Activated T-cell treated with anti-CD3 and anti-CD28 coated beads for 4 hours (primary cell): ENCODE data around the gene MCOLN1.
"Not testable (repeated sequence)": the region's sequence is repeated elsewhere in the genome, so short reads cannot be mapped to it uniquely, and the experiment has no call there.

Experiments
- DNase-seq: peaks from one replicate; pipeline ENCODE4 v3.0.0-alpha.2; 2020

Gene MCOLN1

GRCh38 chr19:7526059-7526929 lies 3.9 kb downstream of the MCOLN1 start:
- no peak for DNase-seq

DNA sequence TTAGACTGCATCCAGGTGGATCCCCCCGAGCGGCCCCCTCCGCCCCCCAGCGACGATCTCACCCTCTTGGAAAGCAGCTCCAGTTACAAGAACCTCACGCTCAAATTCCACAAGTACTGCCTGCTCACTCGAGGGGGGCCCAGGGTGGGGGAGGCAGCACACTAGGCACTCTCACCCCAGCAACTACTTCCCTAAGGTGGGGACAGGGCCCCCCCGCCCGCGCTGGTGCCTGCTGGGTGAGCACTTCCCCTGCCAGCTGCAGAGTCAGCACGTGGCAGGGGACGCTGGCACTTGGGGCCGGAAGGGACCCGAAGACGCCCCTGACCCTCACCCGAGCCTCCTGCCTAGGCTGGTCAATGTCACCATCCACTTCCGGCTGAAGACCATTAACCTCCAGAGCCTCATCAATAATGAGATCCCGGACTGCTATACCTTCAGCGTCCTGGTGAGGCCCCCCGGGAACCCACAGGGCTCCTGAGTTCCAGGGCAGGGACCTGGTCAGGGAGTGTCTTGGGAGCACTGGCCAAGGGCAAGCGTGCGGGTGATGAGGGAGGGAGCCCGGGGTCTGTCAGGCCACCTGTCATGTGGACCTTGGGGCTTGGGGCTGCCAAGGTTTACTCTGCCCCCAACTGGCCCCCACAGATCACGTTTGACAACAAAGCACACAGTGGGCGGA lies 5.2 kb downstream of the MCOLN1 start:
- DNase-seq = no peak

DNA sequence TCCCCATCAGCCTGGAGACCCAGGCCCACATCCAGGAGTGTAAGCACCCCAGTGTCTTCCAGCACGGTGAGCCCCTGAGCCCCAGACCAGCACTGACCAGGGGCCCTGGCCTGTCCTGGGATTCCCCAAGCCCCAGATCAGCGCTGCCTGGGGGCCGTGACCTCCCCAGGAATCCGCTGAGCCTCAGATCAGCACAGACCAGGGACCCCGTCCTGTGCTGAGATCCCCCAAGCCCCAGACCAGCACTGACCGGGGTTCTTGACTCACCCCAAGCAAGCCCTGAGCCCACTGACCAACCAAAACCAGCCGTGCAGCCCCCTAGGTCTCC lies 5.7 kb downstream of the MCOLN1 start:
- DNase-seq = no peak

DNA sequence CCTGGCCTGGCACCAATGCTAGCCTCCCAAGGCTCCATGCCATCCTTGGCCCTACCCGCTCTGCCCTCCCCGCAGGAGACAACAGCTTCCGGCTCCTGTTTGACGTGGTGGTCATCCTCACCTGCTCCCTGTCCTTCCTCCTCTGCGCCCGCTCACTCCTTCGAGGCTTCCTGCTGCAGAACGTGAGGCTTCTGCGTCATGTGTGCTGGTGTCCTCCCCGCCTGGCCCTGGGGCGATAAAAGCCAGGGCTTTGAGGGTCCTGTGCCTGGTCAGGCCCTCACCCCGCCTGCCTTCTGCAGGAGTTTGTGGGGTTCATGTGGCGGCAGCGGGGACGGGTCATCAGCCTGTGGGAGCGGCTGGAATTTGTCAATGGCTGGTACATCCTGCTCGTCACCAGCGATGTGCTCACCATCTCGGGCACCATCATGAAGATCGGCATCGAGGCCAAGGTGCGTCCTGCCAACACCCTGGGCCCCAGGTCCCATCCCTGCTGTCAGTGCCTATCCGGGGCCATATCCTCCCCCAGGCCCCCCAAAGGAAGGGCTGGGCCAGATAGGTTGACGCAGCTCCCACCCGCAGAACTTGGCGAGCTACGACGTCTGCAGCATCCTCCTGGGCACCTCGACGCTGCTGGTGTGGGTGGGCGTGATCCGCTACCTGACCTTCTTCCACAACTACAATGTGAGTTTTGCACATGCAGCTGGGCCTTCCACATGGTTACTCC lies 6.3 kb downstream of the MCOLN1 start:
- no peak for DNase-seq

DNA sequence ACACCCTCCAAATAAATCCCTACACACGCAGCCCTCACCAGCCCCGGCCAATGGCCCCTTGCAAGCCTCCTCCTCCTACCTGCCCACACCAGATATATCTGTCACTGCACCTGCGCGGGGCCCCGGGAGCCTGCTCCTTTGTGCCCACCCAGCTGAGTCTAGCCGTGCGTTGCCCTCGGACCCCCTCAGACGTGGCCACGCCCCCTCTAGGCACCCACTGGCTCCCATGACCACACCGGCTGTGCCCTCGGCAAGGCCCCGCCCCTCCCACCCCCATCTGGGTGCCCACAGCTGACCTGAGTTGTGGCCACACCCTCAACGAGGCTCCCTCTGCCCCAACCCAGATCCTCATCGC lies 6.8 kb downstream of the MCOLN1 start:
- no peak for DNase-seq

DNA sequence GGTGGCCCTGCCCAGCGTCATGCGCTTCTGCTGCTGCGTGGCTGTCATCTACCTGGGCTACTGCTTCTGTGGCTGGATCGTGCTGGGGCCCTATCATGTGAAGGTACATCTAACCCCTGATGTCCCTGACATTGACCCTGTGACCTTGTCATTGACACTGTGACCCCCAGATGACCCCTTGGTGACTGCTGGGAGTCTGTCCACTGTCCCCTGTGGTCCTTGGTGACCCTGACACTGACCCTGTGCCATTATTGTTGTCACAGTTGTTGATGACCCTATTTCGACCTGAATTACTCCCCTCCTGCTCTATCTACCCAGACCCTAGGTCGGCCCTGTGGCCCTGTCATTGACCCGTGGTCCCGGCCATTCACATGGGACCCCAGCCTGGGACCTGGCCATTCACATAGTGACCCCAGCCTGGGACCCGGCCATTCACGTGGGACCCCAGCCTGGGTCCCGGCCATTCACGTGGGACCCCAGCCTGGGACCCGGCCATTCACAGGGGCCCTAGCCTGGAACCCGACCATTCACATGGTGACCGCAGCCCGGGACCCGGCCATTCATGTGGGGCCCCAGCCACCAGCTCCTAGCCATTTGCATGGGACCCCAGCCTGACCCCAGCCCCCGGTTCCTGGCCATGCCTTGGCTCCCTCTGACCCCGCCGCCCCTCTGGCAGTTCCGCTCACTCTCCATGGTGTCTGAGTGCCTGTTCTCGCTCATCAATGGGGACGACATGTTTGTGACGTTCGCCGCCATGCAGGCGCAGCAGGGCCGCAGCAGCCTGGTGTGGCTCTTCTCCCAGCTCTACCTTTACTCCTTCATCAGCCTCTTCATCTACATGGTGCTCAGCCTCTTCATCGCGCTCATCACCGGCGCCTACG lies 7.4 kb downstream of the MCOLN1 start:
- no peak for DNase-seq

DNA sequence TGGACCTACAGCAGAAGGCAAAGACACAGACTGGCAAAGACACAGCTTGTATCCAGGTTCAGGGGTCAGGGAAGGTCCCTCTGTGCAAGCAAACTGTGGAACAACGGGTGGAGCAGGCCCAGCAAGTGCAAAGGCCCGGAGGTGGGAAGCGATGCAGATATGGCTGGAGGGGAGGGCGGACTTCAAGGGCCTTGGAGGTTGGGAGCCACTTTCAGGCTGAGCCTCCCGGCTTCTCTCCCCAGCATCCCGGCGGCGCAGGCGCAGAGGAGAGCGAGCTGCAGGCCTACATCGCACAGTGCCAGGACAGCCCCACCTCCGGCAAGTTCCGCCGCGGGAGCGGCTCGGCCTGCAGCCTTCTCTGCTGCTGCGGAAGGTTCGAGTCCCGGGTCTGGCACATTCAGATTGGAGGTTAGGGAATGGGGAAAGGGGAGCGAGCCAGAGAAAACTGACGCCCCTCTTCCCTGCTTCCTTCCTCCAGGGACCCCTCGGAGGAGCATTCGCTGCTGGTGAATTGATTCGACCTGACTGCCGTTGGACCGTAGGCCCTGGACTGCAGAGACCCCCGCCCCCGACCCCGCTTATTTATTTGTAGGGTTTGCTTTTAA lies 11.0 kb downstream of the MCOLN1 start:
- DNase-seq = no peak

DNA sequence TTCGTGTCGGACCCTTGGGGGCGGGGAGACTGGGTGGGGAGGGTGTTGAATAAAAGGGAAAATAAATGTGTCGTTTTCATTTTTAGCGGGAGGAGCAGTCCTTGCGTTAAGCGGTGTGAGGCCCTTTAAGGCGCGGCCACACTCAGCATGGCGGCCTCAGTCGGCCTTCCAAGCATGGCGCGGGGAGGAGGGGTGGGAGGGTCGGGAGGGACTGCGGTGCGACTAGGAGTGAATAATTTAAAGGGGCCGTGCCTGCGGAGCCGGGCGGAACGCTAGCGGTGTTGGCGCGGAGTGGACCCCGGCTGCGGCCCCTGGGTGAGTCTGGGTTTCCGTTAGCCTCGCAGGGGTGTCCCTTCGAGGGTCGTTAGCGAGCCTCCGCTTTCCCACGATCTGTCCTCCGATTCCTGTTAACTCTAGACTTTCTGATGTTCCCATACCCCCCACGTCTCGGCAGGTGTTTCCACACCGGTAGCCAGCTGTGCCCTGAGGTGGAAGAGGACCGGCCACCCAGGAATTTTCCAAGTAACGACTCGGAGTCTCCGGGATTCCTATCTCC lies 11.6 kb downstream of the MCOLN1 start:
- DNase-seq = peak; percentile 76

DNA sequence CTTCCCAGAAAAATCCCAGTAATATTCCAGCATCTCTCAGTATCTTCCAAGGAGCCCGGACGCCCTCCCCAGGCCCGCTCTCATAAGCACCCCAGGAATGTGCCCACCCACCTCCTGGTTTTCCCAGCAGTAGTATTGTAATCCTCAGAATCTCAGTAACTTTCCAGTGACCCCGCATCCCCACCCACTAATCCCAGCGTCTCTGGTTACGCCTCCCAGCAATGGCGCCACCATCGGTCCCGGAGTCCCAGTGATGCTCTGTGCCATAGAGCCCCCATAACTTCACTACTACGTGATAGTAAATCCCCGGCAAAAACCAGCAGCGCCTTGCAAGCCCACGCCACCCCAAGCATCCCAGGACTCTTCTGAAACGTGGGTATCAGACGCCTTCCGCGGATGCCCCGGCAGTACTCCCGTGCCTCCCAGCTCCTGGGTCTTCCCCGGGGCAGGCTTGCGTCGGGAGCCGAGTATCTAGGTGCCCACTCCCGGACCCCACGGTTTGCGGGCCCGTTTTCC lies 12.2 kb downstream of the MCOLN1 start:
- peak; percentile 17 for DNase-seq

- DNase-seq = peak; percentile 89
Observed at GRCh38 chr19:7535047-7535997, 12.9 kb downstream of the MCOLN1 start, which contains the start of gene PNPLA6. Gene PNPLA6 (plus strand): TSS chr19:7535717. CDS start chr19:7535789, 72 bp downstream.

DNA sequence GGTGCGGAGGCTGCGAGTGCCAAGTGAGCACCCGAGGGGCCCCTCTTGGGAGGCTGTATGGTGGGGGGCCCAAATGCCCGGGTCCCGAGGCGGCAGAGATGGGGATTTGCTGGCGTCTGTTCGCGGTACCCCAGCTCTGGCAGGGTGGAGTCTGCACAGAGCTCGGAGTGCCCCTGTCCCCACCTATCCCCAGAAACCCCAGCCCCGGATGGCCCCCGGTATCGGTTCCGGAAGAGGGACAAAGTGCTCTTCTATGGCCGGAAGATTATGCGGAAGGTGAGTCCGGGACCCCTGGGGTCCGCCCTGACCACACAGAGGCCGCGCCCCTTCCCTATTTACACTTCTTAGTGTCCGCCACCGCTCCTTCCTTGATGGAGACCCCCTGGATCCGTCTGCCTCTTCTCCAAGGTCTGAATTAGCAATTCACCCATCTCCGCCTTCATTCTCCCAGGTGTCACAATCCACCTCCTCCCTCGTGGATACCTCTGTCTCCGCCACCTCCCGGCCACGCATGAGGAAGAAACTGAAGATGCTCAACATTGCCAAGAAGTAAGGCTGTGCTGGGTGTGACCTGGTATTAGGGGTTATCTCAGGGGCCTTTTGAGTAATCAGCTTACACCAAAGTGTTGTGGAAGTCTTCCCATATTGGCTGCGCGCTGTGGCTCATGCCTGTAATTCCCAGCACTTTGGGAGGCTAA lies 13.7 kb downstream of the MCOLN1 start:
- DNase-seq = no peak

GRCh38 chr19:7538990-7539389 lies 16.6 kb downstream of the MCOLN1 start:
- DNase-seq = not testable (repeated sequence)

GRCh38 chr19:7539827-7540425 lies 17.5 kb downstream of the MCOLN1 start:
- no peak for DNase-seq

DNA sequence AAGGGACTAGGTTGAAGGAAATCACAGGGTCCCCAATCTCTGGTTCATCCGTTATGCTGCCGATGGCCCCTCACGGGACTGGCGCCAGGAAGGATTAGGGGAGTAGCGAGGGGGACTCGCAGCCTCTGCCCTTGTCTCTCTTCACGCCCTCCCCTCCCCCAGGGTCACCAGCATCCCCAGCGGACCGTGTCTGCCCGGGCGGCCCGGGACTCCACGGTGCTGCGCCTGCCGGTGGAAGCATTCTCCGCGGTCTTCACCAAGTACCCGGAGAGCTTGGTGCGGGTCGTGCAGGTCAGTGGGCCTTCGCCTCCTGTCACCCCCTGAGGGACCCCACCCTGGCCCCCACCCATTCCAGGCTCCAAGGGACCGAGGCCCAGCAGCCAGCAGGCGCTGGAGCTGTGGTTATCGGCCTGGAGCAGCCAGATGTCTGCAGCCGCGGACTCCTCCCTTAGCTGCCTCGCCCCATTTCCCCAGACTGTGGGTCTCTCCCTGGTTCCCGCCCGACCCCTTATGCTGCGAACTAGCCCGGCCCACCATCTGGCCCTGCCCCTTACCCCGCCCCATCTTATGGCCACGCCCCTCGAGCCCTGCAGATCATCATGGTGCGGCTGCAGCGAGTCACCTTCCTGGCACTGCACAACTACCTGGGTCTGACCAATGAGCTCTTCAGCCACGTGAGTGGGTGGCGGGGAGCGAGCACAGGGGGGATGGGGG lies 18.5 kb downstream of the MCOLN1 start:
- DNase-seq = no peak

DNA sequence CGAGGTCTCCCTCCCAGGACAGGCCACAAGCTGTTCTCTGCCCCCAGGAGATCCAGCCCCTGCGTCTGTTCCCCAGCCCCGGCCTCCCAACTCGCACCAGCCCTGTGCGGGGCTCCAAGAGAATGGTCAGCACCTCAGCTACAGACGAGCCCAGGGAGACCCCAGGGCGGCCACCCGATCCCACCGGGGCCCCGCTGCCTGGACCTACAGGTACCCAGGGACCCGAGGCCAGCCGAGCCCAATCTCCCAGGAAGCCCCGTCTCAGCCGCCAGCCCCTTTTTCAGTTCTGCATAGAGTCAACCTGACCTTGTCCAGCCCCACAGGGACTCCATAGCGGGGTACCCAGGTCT lies 19.0 kb downstream of the MCOLN1 start:
- no peak for DNase-seq

DNA sequence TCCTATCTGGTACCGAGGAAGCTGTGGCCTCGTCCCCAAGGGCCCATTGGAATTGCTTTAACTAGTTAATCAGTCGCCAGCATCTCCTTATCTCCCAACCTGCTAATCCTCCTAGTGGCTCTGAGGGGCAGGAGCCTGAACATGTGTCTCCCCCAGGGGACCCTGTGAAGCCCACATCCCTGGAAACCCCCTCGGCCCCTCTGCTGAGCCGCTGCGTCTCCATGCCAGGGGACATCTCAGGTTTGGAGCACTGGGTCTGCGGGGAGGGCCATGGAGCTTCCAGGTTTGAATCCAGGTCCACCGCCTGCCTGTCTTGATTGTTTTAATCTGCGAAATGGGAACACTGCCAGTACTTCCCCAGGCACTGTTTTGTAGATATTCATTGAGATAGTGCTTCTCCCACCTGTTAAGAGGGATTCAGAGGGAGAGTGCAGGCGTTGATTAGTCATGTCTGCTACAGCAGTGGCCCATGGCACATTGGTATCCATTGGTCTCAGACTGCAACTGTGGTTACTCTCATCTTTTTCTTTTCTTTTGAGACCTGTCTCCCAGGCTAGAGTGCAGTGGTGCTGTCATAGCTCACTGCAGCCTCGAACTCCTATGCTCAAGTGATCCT lies 19.5 kb downstream of the MCOLN1 start:
- DNase-seq = no peak

- no peak for DNase-seq
Observed at GRCh38 chr19:7542556-7543348, 20.3 kb downstream of the MCOLN1 start.

GRCh38 chr19:7544626-7545025 lies 22.2 kb downstream of the MCOLN1 start:
- DNase-seq = no peak
